Suprapubic skin (tissue), 4 donors: ENCODE data around the gene FAM53A. TPM values are rescaled to one million over a fixed set of nuclear protein-coding genes. Genes with fewer than 3 reads are reported as not detected.
"Not testable (repeated sequence)": the region's sequence is repeated elsewhere in the genome, so short reads cannot be mapped to it uniquely, and the experiment has no call there.

Experiments used
- DNase-seq, 2 donors: peaks; one replicate each; pipeline ENCODE4 v3.0.0-alpha.2; 2019; ENCODE audit warnings: low spot score in 2 of 2
- H3K27ac ChIP-seq: fragments of 200-600 bp; sonication (generic); one replicate; pipeline ENCODE4 v1.5.1; 2019
- H3K27me3 ChIP-seq: fragments of 200-600 bp; sonication (generic); one replicate; pipeline ENCODE4 v1.5.1; 2019
- H3K36me3 ChIP-seq: fragments of 200-600 bp; sonication (generic); one replicate; pipeline ENCODE4 v1.5.1; 2019
- H3K4me1 ChIP-seq: fragments of 200-600 bp; sonication (generic); one replicate; pipeline ENCODE4 v1.5.1; 2019
- H3K4me3 ChIP-seq: fragments of 200-600 bp; sonication (generic); one replicate; pipeline ENCODE4 v1.5.1; 2019; ENCODE audit warnings: mild to moderate bottlenecking
- H3K9me3 ChIP-seq: fragments of 200-600 bp; sonication (generic); one replicate; pipeline ENCODE4 v1.5.1; 2019
- CTCF ChIP-seq, 2 donors: fragments of 200-600 bp in 1 of 2; fragments of 450-650 bp in 1 of 2; sonication (generic) in 1 of 2; IDR thresholded peaks; one replicate each; pipeline ENCODE4 v1.5.1; 2016 to 2019; ENCODE audit warnings: antibody characterized with exemption in 2 of 2, mild to moderate bottlenecking in 1 of 2, moderate library complexity in 1 of 2
- EP300 ChIP-seq: sonication (generic); formaldehyde crosslinking; IDR thresholded peaks from one replicate; pipeline ENCODE4 v1.6.1; 2017; ENCODE audit warnings: antibody characterized with exemption
- POLR2A ChIP-seq, 2 donors: fragments of 450-650 bp; IDR thresholded peaks; one replicate each; pipeline ENCODE4 v1.6.1; 2017; ENCODE audit warnings: antibody characterized with exemption in 2 of 2, mild to moderate bottlenecking in 2 of 2, moderate library complexity in 2 of 2
- POLR2AphosphoS5 ChIP-seq, 3 donors: sonication (generic); formaldehyde crosslinking; IDR thresholded peaks; one replicate each; pipeline ENCODE4 v1.6.1; 2017; ENCODE audit warnings: antibody characterized with exemption in 3 of 3
- WGBS: methylation state at CpG from one replicate; pipeline ENCODE4 v1.1.5; 2018; 5-methylcytosine and 5-hydroxymethylcytosine counted together
- total RNA-seq, 4 donors: library from RNA; depleted of rRNA; stranded (reverse); fragments of >200 nt; gene quantifications; one replicate each; pipeline ENCODE4 v1.1.0, GENCODE V29; 2016

Gene FAM53A
- total RNA-seq, 4 donors from 2014 or later, result 2.2 to 8.0 (median 4.9) TPM

- Histone ChIP-seq H3K4me3 (no peak overlapping the region), H3K36me3 (no peaks in the 10 kb centered on the region), H3K27me3 (no peaks in the 10 kb centered on the region), H3K27ac (no peak overlapping the region), H3K9me3 (no peaks in the 10 kb centered on the region), H3K4me1 (no peaks in the 10 kb centered on the region)
- no peak for DNase-seq
- 79% methylated on average over 9 of the region's 10 CpGs for WGBS
- no peak for TF ChIP-seq POLR2AphosphoS5 (IDR thresholded peaks at IDR 0.05)
- TF ChIP-seq CTCF (IDR thresholded peaks at IDR 0.05), result no peak
- TF ChIP-seq EP300, result no peak
These were observed 8.3 kb downstream of the FAM53A start for GRCh38 chr4:1675802-1676137.

GRCh38 chr4:1675136-1675801 lies 8.8 kb downstream of the FAM53A start:
- Histone ChIP-seq H3K36me3 (no peaks in the 10 kb centered on the region), H3K27me3 (no peaks in the 10 kb centered on the region), H3K9me3 (no peaks in the 10 kb centered on the region), H3K27ac (no peak overlapping the region), H3K4me3 (no peak overlapping the region), H3K4me1 (no peaks in the 10 kb centered on the region)
- 86% methylated on average over 18 of the region's 19 CpGs for WGBS
- TF ChIP-seq EP300 (no peak), POLR2A (IDR thresholded peaks at IDR 0.05) (no peak), POLR2AphosphoS5 (IDR thresholded peaks at IDR 0.05) (no peak), CTCF (IDR thresholded peaks at IDR 0.05) (no peak)
- DNase-seq, result no peak

GRCh38 chr4:1674682-1675081 lies 9.4 kb downstream of the FAM53A start:
- no peak overlapping the region for H3K4me3 ChIP-seq
- no peak for DNase-seq
- H3K27me3 ChIP-seq, result no peaks in the 10 kb centered on the region
- H3K36me3 ChIP-seq, result no peaks in the 10 kb centered on the region
- TF ChIP-seq CTCF (IDR thresholded peaks at IDR 0.05), result no peak
- TF ChIP-seq POLR2AphosphoS5 (IDR thresholded peaks at IDR 0.05), result no peak
- TF ChIP-seq EP300, result no peak
- no peak for TF ChIP-seq POLR2A (IDR thresholded peaks at IDR 0.05)
- WGBS, result 66% methylated on average over 9 of the region's 9 CpGs
- no peaks in the 10 kb centered on the region for H3K4me1 ChIP-seq
- H3K9me3 ChIP-seq, result no peaks in the 10 kb centered on the region
- no peak overlapping the region for H3K27ac ChIP-seq

- Histone ChIP-seq H3K27me3 (no peaks in the 10 kb centered on the region), H3K27ac (no peak overlapping the region), H3K36me3 (no peaks in the 10 kb centered on the region), H3K4me3 (no peak overlapping the region), H3K4me1 (no peaks in the 10 kb centered on the region), H3K9me3 (no peaks in the 10 kb centered on the region)
- no peak for DNase-seq
- TF ChIP-seq CTCF (IDR thresholded peaks at IDR 0.05) (no peak), EP300 (no peak), POLR2A (IDR thresholded peaks at IDR 0.05) (no peak), POLR2AphosphoS5 (IDR thresholded peaks at IDR 0.05) (no peak)
- WGBS, result 89% methylated on average over 20 of the region's 20 CpGs
These were observed 10.4 kb downstream of the FAM53A start for GRCh38 chr4:1673671-1674070.

- H3K4me3 ChIP-seq, H3K36me3 ChIP-seq, H3K4me1 ChIP-seq, H3K27me3 ChIP-seq, H3K27ac ChIP-seq, DNase-seq, H3K9me3 ChIP-seq: not testable (repeated sequence)
- 93% methylated on average over 13 of the region's 20 CpGs for WGBS
These were observed 13.1 kb downstream of the FAM53A start for GRCh38 chr4:1671011-1671410.

- H3K4me3 ChIP-seq, result no peak overlapping the region
- no peak for DNase-seq
- TF ChIP-seq POLR2A (IDR thresholded peaks at IDR 0.05) (no peak), EP300 (no peak), CTCF (IDR thresholded peaks at IDR 0.05) (no peak), POLR2AphosphoS5 (IDR thresholded peaks at IDR 0.05) (no peak)
- no peak overlapping the region for H3K27ac ChIP-seq
- H3K36me3 ChIP-seq, result no peaks in the 10 kb centered on the region
- WGBS, result 88% methylated on average over 3 of the region's 11 CpGs
- H3K4me1 ChIP-seq, result no peaks in the 10 kb centered on the region
- no peaks in the 10 kb centered on the region for H3K9me3 ChIP-seq
- no peaks in the 10 kb centered on the region for H3K27me3 ChIP-seq
These were observed 13.8 kb downstream of the FAM53A start for GRCh38 chr4:1670279-1670678.
